H1 (cell line): ENCODE results near the gene RAB10. TPM values are rescaled to one million over a fixed set of nuclear protein-coding genes. Genes with fewer than 3 reads are reported as not detected.

ENCODE experiments used
- CTCF ChIA-PET: fragments of 300-600 bp; sonication (Branson Sonifier 250); formaldehyde crosslinking; loops from one replicate; lab custom pipeline; 2021; ENCODE audit not compliant: partially characterized antibody; lab: Charles Lee
- POLR2A ChIA-PET: fragments of 300-600 bp; sonication (Branson Sonifier 250); formaldehyde crosslinking; loops from one replicate; lab custom pipeline; 2021; ENCODE audit warnings: inconsistent platforms; ENCODE audit not compliant: partially characterized antibody; lab: Charles Lee
- DNase-seq, 2 experiments: peaks; one replicate each; pipeline versions ENCODE4 v3.0.0 to v3.0.0-alpha.2; 2010 to 2022; ENCODE audit warnings: low spot score in 2 of 2, low read depth in 1 of 2, mixed read lengths in 1 of 2
- FAIRE-seq: peaks from 2 replicates; lab custom pipeline; 2011; peaks lifted over from hg19 to GRCh38; lab: Jason Lieb, UNC
- H2AFZ ChIP-seq: 2 replicates; pipeline ENCODE4 v1.8.1; 2012; ENCODE audit warnings: low read length, inconsistent platforms
- H2AK5ac ChIP-seq: 2 replicates; pipeline ENCODE4 v1.6.1; 2013; ENCODE audit warnings: low read depth, low read length
- H2BK120ac ChIP-seq: replicated peaks from 2 replicates; pipeline ENCODE3; 2013; ENCODE audit warnings: low read depth, low read length, inconsistent platforms
- H2BK12ac ChIP-seq: 2 replicates; pipeline ENCODE4 v1.6.1; 2013; ENCODE audit warnings: low read depth, low read length
- H2BK15ac ChIP-seq: 2 replicates; pipeline ENCODE4 v1.6.1; 2013; ENCODE audit warnings: low read length
- H2BK20ac ChIP-seq: 2 replicates; pipeline ENCODE4 v1.6.1; 2013; ENCODE audit warnings: low read length
- H2BK5ac ChIP-seq: 2 replicates; pipeline ENCODE4 v1.6.1; 2013; ENCODE audit warnings: low read depth, low read length
- H3K14ac ChIP-seq: 2 replicates; pipeline ENCODE4 v1.6.1; 2013; ENCODE audit warnings: inconsistent platforms; ENCODE audit not compliant: insufficient read length
- H3K18ac ChIP-seq: 2 replicates; pipeline ENCODE4 v1.6.1; 2013; ENCODE audit warnings: low read length; ENCODE audit errors: extremely low read depth
- H3K23ac ChIP-seq: 2 replicates; pipeline ENCODE4 v1.6.1; 2013; ENCODE audit warnings: inconsistent platforms; ENCODE audit not compliant: insufficient read length
- H3K23me2 ChIP-seq: 2 replicates; pipeline ENCODE4 v1.6.1; 2013; ENCODE audit warnings: low read depth, low read length
- H3K27ac ChIP-seq: 2 replicates; pipeline ENCODE4 v1.6.1; 2011; ENCODE audit warnings: low read depth, low read length, inconsistent platforms
- H3K27me3 ChIP-seq, 4 experiments: replicated peaks in 1 of 4; 1 replicate in 1 of 4; 2 replicates in 3 of 4; pipeline versions ENCODE4 v1.6.1 to v1.8.1; 2011 to 2013; ENCODE audit warnings: low read length in 3 of 4, mild to moderate bottlenecking in 3 of 4, inconsistent platforms in 2 of 4, mixed read lengths in 2 of 4, moderate library complexity in 1 of 4; ENCODE audit not compliant: control insufficient read depth in 3 of 4, insufficient read depth in 3 of 4; ENCODE audit errors: extremely low read depth in 1 of 4
- H3K36me3 ChIP-seq, 4 experiments: 2 replicates each; pipeline versions ENCODE4 v1.6.1 to v1.8.1; 2011 to 2013; ENCODE audit warnings: mild to moderate bottlenecking in 4 of 4, low read length in 3 of 4, moderate library complexity in 2 of 4, control low read depth in 1 of 4, inconsistent platforms in 1 of 4; ENCODE audit not compliant: insufficient read depth in 4 of 4, control insufficient read depth in 2 of 4
- H3K4ac ChIP-seq: replicated peaks from 2 replicates; pipeline ENCODE3; 2013; ENCODE audit warnings: low read length, low read depth, mixed read lengths, inconsistent platforms; ENCODE audit not compliant: insufficient read length
- H3K4me1 ChIP-seq, 4 experiments: replicated peaks in 1 of 4; 1 replicate in 1 of 4; 2 replicates in 3 of 4; pipeline versions ENCODE4 v1.6.1 to v1.8.1; 2011 to 2013; ENCODE audit warnings: low read length in 3 of 4, inconsistent platforms in 2 of 4, mixed read lengths in 1 of 4; ENCODE audit not compliant: insufficient read depth in 4 of 4, control insufficient read depth in 3 of 4
- H3K4me2 ChIP-seq, 2 experiments: 2 replicates each; pipeline versions ENCODE4 v1.6.1 to v1.8.1; 2011 to 2013; ENCODE audit warnings: low read depth in 2 of 2, low read length in 2 of 2, control low read depth in 1 of 2, inconsistent platforms in 1 of 2, mild to moderate bottlenecking in 1 of 2; ENCODE audit not compliant: insufficient read depth in 1 of 2
- H3K4me3 ChIP-seq, 4 experiments: fragments of 200-600, 300-600 bp in 1 of 4; sonication (generic), shearing (Covaris generic), sonication (Bioruptor Twin) in 1 of 4; 2 replicates each; pipeline versions ENCODE4 v1.5.1 to v1.8.1; 2011 to 2016; ENCODE audit warnings: low read length in 4 of 4, low read depth in 3 of 4, control low read depth in 2 of 4, inconsistent platforms in 2 of 4, mild to moderate bottlenecking in 2 of 4, mixed read lengths in 1 of 4, moderate library complexity in 1 of 4; ENCODE audit not compliant: insufficient read depth in 2 of 4; ENCODE audit errors: extremely low read depth in 1 of 4
- H3K56ac ChIP-seq: replicated peaks from 2 replicates; pipeline ENCODE3; 2013; ENCODE audit warnings: low read depth, mild to moderate bottlenecking, mixed read lengths, low read length, inconsistent platforms; ENCODE audit not compliant: insufficient read length
- H3K79me1 ChIP-seq: 2 replicates; pipeline ENCODE4 v1.6.1; 2013; ENCODE audit warnings: low read depth, low read length, control low read depth
- H3K79me2 ChIP-seq, 2 experiments: 2 replicates each; pipeline versions ENCODE4 v1.6.1 to v1.8.1; 2012 to 2013; ENCODE audit warnings: low read length in 2 of 2, mild to moderate bottlenecking in 2 of 2, inconsistent platforms in 1 of 2; ENCODE audit not compliant: insufficient read depth in 2 of 2, control insufficient read depth in 1 of 2
- H3K9ac ChIP-seq, 4 experiments: replicated peaks in 1 of 4; 1 replicate in 1 of 4; 2 replicates in 3 of 4; pipeline versions ENCODE4 v1.6.1 to v1.8.1; 2011 to 2013; ENCODE audit warnings: low read depth in 3 of 4, low read length in 3 of 4, control low read depth in 2 of 4, mild to moderate bottlenecking in 2 of 4, moderate library complexity in 2 of 4, inconsistent platforms in 1 of 4; ENCODE audit errors: extremely low read depth in 1 of 4
- H3K9me3 ChIP-seq, 2 experiments: 2 replicates each; pipeline versions ENCODE4 v1.6.1 to v1.8.1; 2012 to 2013; ENCODE audit warnings: mild to moderate bottlenecking in 2 of 2, moderate library complexity in 2 of 2, control low read depth in 1 of 2, inconsistent platforms in 1 of 2, low read depth in 1 of 2, low read length in 1 of 2, mixed read lengths in 1 of 2; ENCODE audit not compliant: insufficient read depth in 2 of 2
- H4K20me1 ChIP-seq, 2 experiments: replicated peaks in 1 of 2; 2 replicates each; pipeline versions ENCODE3 to v1.8.1; 2011 to 2013; ENCODE audit warnings: inconsistent platforms in 2 of 2, low read length in 2 of 2, mild to moderate bottlenecking in 1 of 2; ENCODE audit not compliant: insufficient read depth in 2 of 2, control insufficient read depth in 1 of 2
- H4K5ac ChIP-seq: 2 replicates; pipeline ENCODE4 v1.6.1; 2013; ENCODE audit warnings: low read length, low read depth, mixed read lengths, inconsistent platforms; ENCODE audit not compliant: insufficient read length
- H4K8ac ChIP-seq: 2 replicates; pipeline ENCODE4 v1.8.0; 2013; ENCODE audit warnings: mild to moderate bottlenecking, moderate library complexity, low read length, inconsistent platforms; ENCODE audit not compliant: insufficient read depth; ENCODE audit errors: extremely low read depth
- H4K91ac ChIP-seq: replicated peaks from 2 replicates; pipeline ENCODE3; 2013; ENCODE audit warnings: low read length, mixed read lengths, inconsistent platforms; ENCODE audit not compliant: insufficient read length
- ATF3 ChIP-seq: IDR thresholded peaks from 2 replicates; pipeline ENCODE4 v1.6.1; 2011; ENCODE audit warnings: low read depth, mild to moderate bottlenecking, low read length; ENCODE audit not compliant: insufficient read depth
- BRCA1 ChIP-seq: IDR thresholded peaks from 2 replicates; pipeline ENCODE4 v1.6.1; 2012; ENCODE audit warnings: low read depth, low read length, improper control_type of control experiment
- CBX5 ChIP-seq: fragments of 300-800, 300-1000 bp; sonication (generic); IDR thresholded peaks from 2 replicates; pipeline ENCODE4 v1.7.1; 2016; ENCODE audit warnings: antibody characterized with exemption, low read length, low read depth
- EGR1 ChIP-seq: IDR thresholded peaks from 2 replicates; pipeline ENCODE4 v1.6.1; 2011; ENCODE audit warnings: low read depth, low read length, borderline replicate concordance
- HDAC2 ChIP-seq, 2 experiments: fragments of 300-600 bp in 1 of 2; sonication (generic) in 1 of 2; IDR thresholded peaks; 2 replicates each; pipeline ENCODE4 v1.6.1; 2011 to 2012; ENCODE audit warnings: low read depth in 2 of 2, low read length in 2 of 2, mild to moderate bottlenecking in 2 of 2, moderate library complexity in 2 of 2, borderline replicate concordance in 1 of 2, inconsistent platforms in 1 of 2
- HDAC6 ChIP-seq: IDR thresholded peaks from one replicate; pipeline ENCODE4 v1.7.1; 2012; ENCODE audit warnings: low read depth, mild to moderate bottlenecking, inconsistent platforms, low read length, moderate library complexity
- JUND ChIP-seq: IDR thresholded peaks from 2 replicates; pipeline ENCODE4 v1.6.1; 2011; ENCODE audit warnings: mild to moderate bottlenecking, improper control_type of control experiment, low read length
- RXRA ChIP-seq: IDR thresholded peaks from 2 replicates; pipeline ENCODE4 v1.6.1; 2011; ENCODE audit warnings: low read depth, mild to moderate bottlenecking, low read length, moderate library complexity; ENCODE audit not compliant: insufficient read depth
- SAP30 ChIP-seq: fragments of 300-600 bp; sonication (generic); IDR thresholded peaks from 2 replicates; pipeline ENCODE4 v1.7.1; 2012; ENCODE audit warnings: low read length, moderate library complexity, mild to moderate bottlenecking, inconsistent platforms; ENCODE audit not compliant: insufficient read depth, insufficient replicate concordance
- SUZ12 ChIP-seq: fragments of 200-600 bp; sonication (generic); IDR thresholded peaks from 2 replicates; pipeline ENCODE4 v1.6.1; 2012; ENCODE audit warnings: mild to moderate bottlenecking, inconsistent platforms, low read length, moderate library complexity, mixed read lengths
- TAF7 ChIP-seq: optimal IDR thresholded peaks from 2 replicates; pipeline ENCODE3; 2011; ENCODE audit warnings: low read depth, mild to moderate bottlenecking, inconsistent platforms, low read length, moderate library complexity, borderline replicate concordance
- TEAD4 ChIP-seq: IDR thresholded peaks from 2 replicates; pipeline ENCODE4 v1.6.1; 2012; ENCODE audit warnings: low read depth, low read length, inconsistent platforms, mixed read lengths
- WGBS, 2 experiments: shearing (Covaris generic) in 1 of 2; methylation state at CpG; one replicate each; pipeline versions ENCODE4 v1.1.6 to v1.1.7; 2013 to 2015; ENCODE audit warnings: low lambda C conversion rate in 2 of 2, mixed read lengths in 2 of 2, inconsistent platforms in 1 of 2, low coverage in 1 of 2, missing lambda C conversion rate in 1 of 2; ENCODE audit not compliant: insufficient replicate concordance in 2 of 2, insufficient coverage in 1 of 2, insufficient read length in 1 of 2; ENCODE audit errors: extremely low coverage in 1 of 2, missing lambda C conversion rate in 1 of 2; 5-methylcytosine and 5-hydroxymethylcytosine counted together
- polyA plus RNA-seq, 7 experiments: library from polyadenylated mRNA; depleted of rRNA in 3 of 7; stranded (reverse) in 5 of 7; unstranded in 2 of 7; fragments of >200 nt in 5 of 7; fragments of 200-250 nt in 2 of 7; gene quantifications; 1 replicate in 5 of 7; 2 replicates in 1 of 7; 4 replicates in 1 of 7; pipeline versions ENCODE4 v1.2.1 to v1.2.3, GENCODE V29; 2011 to 2013; ENCODE audit warnings: missing spikeins in 2 of 7, mixed read lengths in 2 of 7
- total RNA-seq: library from RNA; stranded (reverse); fragmentation: NEBNext Ultra II Directional; extraction: Animal tissue kit (Norgen Biotek cat#: 25700); gene quantifications from 2 replicates; pipeline ENCODE4 v1.2.1, GENCODE V29; 2021

RAB10 gene
- total and polyA plus RNA-seq, 2 of the 8 experiments (the other 6 are each of a cell fraction or from before 2014, with no cell fraction given), result 42.6 to 136 TPM

- Histone ChIP-seq H2BK15ac (no peak overlapping the region), H3K23me2 (no peaks in the 10 kb centered on the region), H3K9ac (no peak overlapping the region), H3K23ac (no peak overlapping the region), H2BK120ac (no peak overlapping the region), H2BK5ac (no peak overlapping the region), H2BK20ac (no peak overlapping the region), H3K4me2 (no peak overlapping the region), H3K4me3 (no peak overlapping the region), H3K79me1 (peaks cover 14% of the 10 kb centered on the region), H4K91ac (no peak overlapping the region), H3K27ac (no peak overlapping the region), H4K20me1 (peaks cover 12 to 23% of the 10 kb centered on the region in 2 experiments), H3K36me3 (no peaks in the 10 kb centered on the region), H3K18ac (no peak overlapping the region), H4K5ac (no peak overlapping the region), H3K14ac (no peak overlapping the region), H3K4ac (no peak overlapping the region), H2AK5ac (no peak overlapping the region), H3K4me1 (no peaks in the 10 kb centered on the region; a peak in 1 of 7 replicates), H3K27me3 (no peaks in the 10 kb centered on the region), H4K8ac (no peak overlapping the region), H2AFZ (no peak overlapping the region), H3K9me3 (no peaks in the 10 kb centered on the region), H2BK12ac (no peak overlapping the region), H3K56ac (no peak overlapping the region), H3K79me2 (peaks cover 29 to 98% of the 10 kb centered on the region in 2 experiments)
- DNase-seq (no peak), FAIRE-seq (no peak)
- WGBS, 2 experiments, result 81% methylated on average over 4 of the region's 4 CpGs; no CpG with 5 or more reads in 1 of the 2 experiments
- ChIA-PET POLR2A (no interaction called here), CTCF (interaction anchor here (0.6 kb wide), 1 partner anchor 220 kb away, joined by 3 read pairs; no protein-coding TSS in a partner anchor)
- TF ChIP-seq TAF7, result no peak
- TF ChIP-seq HDAC2 (IDR thresholded peaks at IDR 0.05; ENCODE audit: borderline replicate concordance in 1 of 2, low read depth in 2 of 2, low read length in 2 of 2), result no peak
- TF ChIP-seq SAP30, result no peak
- TF ChIP-seq JUND, result no peak
- TF ChIP-seq ATF3, result no peak
- no peak for TF ChIP-seq CBX5
- no peak for TF ChIP-seq BRCA1
- TF ChIP-seq TEAD4, result no peak
- TF ChIP-seq HDAC6, result no peak
- no peak for TF ChIP-seq RXRA
- no peak for TF ChIP-seq SUZ12
- TF ChIP-seq EGR1, result no peak
These were observed 20.9 kb downstream of the RAB10 start for GRCh38 chr2:26054598-26055348.
